ENCODE data around the gene IRF1.

The IRF1 gene

DNA sequence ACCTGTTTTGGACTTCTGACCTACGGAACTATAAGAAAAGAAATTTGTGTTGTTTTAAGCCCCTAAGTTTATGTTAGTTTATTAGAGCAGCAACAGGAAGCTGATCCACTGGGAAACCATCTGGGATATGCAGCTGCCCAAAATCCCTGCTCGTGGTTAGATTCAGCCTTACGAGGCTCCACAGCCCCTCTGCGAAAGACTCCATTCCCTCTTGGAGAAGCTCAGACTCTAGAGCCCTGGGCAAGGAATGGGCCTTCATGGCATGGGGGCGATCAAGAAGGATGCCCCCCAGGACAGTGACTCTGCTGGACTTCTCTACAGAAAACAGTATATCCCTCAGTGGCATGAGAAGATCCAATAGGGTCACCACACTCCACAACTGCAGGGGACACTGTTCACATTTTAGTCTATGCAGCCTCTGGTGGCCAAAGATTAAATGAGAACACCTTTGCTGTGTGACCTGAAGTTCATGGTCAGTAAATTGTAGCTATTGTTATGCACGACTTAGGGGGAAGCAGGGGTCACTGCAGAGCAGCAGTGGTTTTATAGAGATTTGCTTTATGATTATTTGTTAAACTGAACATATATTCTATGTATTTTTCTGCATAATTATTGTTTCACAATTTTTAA is 21.1 kb downstream of the IRF1 start:
- TF ChIP-seq, protein P1, sequence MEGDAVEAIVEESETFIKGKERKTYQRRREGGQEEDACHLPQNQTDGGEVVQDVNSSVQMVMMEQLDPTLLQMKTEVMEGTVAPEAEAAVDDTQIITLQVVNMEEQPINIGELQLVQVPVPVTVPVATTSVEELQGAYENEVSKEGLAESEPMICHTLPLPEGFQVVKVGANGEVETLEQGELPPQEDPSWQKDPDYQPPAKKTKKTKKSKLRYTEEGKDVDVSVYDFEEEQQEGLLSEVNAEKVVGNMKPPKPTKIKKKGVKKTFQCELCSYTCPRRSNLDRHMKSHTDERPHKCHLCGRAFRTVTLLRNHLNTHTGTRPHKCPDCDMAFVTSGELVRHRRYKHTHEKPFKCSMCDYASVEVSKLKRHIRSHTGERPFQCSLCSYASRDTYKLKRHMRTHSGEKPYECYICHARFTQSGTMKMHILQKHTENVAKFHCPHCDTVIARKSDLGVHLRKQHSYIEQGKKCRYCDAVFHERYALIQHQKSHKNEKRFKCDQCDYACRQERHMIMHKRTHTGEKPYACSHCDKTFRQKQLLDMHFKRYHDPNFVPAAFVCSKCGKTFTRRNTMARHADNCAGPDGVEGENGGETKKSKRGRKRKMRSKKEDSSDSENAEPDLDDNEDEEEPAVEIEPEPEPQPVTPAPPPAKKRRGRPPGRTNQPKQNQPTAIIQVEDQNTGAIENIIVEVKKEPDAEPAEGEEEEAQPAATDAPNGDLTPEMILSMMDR (IDR thresholded peaks at IDR 0.05; ENCODE audit: control insufficient read depth, extremely low read depth, insufficient read depth) = no peak
- no peak overlapping the region for H3K4me3 ChIP-seq (ENCODE audit: low read depth, low read length)
- DNase-seq (ENCODE audit: low read depth) = no peak

DNA sequence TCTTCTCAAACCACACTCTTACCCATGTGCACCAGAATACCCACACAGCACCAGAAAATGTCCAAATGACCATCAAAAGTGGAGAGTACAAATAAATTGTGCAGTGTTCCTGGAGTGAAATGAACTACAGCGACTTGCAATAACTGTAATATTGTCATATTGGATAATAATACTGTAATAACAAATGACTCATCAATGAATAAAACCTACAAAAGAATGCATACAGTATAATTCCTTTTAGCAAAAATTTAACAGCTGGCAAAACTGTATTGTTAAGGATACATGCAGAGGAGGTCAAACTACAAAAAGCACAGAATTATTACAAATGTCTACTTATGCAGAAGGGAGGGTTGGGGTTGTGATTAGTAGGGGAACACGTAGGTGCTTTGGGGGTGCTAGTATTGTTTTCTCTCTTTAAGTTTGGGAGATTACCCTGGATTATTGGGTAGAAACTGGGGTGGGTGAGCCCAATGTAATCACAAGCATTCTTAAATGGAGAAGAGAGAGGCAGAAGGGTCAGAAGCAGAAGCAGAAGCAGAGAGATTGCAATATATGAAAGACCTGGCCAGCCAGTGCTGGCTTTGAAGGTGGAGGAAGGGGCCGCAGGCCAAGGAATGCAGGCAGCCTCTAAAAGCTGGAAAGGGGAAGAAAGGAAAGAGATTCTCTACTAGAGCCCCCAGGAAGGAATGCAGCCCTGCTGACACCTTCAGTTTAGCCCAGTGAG is 21.8 kb downstream of the IRF1 start:
- H3K4me3 ChIP-seq (ENCODE audit: low read depth, low read length) = no peak overlapping the region
- DNase-seq (ENCODE audit: low read depth) = no peak
- TF ChIP-seq, protein P1 (IDR thresholded peaks at IDR 0.05; ENCODE audit: control insufficient read depth, extremely low read depth, insufficient read depth) = no peak

DNA sequence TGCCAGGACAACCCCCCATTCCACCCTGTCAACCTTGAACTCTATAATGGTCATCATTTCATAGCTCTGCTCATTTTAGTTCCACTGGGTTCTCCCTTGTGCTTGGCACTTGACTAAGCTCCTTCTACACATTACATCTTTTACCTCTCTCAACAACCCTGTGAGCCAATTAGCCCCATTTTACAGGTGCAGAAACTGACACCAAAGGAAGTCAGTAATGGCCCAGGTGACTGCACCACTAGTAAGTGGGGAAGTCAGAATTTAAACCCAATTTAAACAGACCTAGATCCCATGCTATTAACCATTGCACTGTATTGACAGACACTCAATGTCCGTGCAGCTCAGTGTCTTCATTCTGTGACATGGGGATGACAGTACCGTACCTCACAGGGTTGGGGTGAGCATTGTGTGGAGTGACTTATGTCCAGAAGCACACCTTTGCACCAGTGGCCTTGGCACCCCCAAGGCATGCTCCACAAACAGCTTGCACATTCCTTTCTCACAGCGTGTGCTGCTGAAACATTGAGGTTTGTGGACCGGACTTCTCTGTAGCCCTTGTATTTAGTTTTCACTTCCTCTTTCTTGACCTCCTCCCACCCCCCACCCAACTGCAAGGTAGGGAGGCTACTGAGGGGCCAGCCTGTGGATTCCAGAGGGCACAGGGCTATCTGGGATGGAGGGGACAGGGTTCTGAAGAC is 23.1 kb downstream of the IRF1 start:
- H3K4me3 ChIP-seq (ENCODE audit: low read depth, low read length) = no peak overlapping the region
- TF ChIP-seq, protein P1 (IDR thresholded peaks at IDR 0.05; ENCODE audit: control insufficient read depth, extremely low read depth, insufficient read depth) = no peak
- DNase-seq (ENCODE audit: low read depth) = no peak

DNA sequence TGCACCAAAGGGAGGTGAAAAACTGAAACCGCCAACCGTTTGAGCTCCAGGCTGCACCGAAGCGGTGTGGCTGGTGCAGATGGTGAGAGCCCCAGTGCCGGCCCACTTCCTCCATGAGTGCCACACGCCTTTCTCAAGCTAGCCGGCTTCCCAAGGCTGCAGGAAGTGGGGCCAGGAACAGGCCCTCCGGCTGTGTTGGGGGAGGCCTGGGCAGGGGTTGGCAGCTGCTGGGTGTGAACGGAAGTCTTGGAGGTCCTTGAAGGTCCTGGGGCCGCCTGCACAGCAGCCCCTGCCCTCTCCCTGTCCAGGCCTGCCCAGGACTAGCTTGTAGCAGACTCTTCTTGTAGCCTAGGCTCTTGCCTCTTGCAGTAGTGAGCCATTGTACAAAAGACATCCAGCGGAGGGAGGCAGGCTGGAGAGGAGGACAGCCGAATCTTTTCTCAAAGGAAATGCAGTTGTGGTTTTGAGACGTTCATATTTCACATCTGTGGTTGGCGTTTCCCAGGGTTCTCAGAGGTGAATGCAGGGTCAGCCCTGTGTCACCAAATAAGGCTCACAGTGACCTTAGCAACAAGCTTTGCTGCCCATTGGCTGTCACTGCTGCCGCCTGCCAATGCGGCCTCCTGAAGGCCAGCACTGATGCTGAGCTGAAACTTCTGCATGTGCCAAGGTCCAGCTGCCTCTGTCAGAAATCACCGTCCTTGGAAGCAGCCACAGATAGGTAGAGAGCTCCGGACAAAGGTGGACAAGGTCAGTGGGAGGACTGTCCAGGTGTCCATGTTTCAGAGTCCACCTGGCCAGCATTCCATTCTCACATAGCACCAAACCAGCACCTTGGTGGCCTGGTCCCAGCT is 23.9 kb downstream of the IRF1 start:
- no peak for DNase-seq (ENCODE audit: low read depth)
- TF ChIP-seq, protein P1 (IDR thresholded peaks at IDR 0.05; ENCODE audit: control insufficient read depth, extremely low read depth, insufficient read depth) = no peak
- H3K4me3 ChIP-seq (ENCODE audit: low read depth, low read length) = no peak overlapping the region

DNA sequence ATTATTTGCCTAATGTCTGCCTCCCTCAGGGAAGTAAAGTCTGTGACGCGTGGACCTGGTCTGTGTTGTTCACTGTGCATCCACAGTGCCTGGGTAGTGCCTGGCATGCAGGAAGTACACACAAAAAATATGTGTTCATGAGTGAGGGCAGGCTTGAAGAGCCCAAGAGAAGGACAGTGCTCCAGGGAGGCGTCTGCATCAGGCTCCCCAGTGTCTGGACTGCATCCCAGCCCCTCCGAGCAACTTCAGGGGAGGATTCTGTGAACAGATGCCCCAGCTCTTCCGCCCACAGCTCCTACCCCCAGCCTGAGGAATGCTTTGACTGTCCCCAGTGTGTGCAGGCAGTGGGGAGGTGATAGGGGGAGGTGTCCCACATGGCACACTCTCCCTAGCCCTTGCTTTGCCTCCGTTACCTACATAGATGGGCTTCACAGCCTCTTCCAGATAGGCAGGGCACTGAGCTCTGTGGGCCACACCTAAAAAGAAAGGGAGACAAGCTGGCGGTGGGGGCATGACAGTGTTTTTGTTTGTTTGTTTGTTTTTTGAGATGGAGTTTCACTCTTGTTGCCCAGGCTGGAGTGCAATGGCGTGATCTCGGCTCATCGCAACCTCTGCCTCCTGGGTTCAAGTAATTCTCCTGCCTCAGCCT is 25.4 kb downstream of the IRF1 start:
- H3K4me3 ChIP-seq (ENCODE audit: low read depth, low read length) = no peak overlapping the region
- DNase-seq (ENCODE audit: low read depth) = no peak
- TF ChIP-seq, protein P1 (IDR thresholded peaks at IDR 0.05; ENCODE audit: control insufficient read depth, extremely low read depth, insufficient read depth) = no peak

Measured in LNCaP clone FGC (cell line).